ENCODE measurements around the gene FAM193A. TPM values are rescaled to one million over a fixed set of nuclear protein-coding genes. Genes with fewer than 3 reads are reported as not detected.
"Not testable (repeated sequence)": the region's sequence is repeated elsewhere in the genome, so short reads cannot be mapped to it uniquely, and the experiment has no call there.

Gene FAM193A
- total RNA-seq, 4 donors from 2014 or later = 9.8 to 18.7 (median 16.4) TPM

GRCh38 chr4:2583517-2583916 is 47.1 kb downstream of the FAM193A start:
- Histone ChIP-seq H3K4me1 (peaks cover 16 to 46% (median 29%) of the 10 kb centered on the region in 3 donors), H3K4me3 (no peak overlapping the region), H3K36me3 (peaks cover 0 to 10% (median 0%) of the 10 kb centered on the region in 3 donors), H3K27me3 (no peaks in the 10 kb centered on the region), H3K27ac (peak overlapping the region in 2 of 4 donors; percentile 3 to 30), H3K9me3 (no peaks in the 10 kb centered on the region)
- no peak for DNase-seq
- intact Hi-C loops (cut with DNase I) = no loop called here
- TF ChIP-seq, protein P1, sequence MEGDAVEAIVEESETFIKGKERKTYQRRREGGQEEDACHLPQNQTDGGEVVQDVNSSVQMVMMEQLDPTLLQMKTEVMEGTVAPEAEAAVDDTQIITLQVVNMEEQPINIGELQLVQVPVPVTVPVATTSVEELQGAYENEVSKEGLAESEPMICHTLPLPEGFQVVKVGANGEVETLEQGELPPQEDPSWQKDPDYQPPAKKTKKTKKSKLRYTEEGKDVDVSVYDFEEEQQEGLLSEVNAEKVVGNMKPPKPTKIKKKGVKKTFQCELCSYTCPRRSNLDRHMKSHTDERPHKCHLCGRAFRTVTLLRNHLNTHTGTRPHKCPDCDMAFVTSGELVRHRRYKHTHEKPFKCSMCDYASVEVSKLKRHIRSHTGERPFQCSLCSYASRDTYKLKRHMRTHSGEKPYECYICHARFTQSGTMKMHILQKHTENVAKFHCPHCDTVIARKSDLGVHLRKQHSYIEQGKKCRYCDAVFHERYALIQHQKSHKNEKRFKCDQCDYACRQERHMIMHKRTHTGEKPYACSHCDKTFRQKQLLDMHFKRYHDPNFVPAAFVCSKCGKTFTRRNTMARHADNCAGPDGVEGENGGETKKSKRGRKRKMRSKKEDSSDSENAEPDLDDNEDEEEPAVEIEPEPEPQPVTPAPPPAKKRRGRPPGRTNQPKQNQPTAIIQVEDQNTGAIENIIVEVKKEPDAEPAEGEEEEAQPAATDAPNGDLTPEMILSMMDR (IDR thresholded peaks at IDR 0.05) = no peak
- no peak for TF ChIP-seq POLR2A (IDR thresholded peaks at IDR 0.05)
- WGBS, 2 donors = 15 to 37% methylated on average over 4 of the region's 4 CpGs

DNA sequence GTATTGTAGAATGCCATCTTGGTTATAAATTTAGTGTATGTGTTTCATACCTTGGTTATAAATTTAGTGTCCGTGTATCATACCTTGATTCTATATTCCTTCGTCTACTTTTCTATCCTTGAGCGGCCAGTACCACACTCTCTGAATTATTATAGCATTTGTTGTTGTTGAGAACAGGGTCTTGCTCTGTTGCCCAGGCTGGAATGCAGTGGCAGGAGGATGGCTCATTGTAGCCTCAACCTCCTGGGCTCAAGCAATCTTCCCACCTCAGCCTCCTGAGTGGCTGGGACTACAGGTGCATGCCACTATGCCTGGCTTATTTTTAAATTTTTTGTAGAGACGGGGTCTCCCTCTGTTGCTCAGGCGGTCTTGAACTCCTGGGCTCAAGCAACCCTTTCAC is 50.1 kb downstream of the FAM193A start:
- 89 to 97% methylated on average over 4 to 5 of the region's 5 CpGs for WGBS, 2 donors
- Histone ChIP-seq H3K27ac (no peak overlapping the region), H3K9me3 (no peaks in the 10 kb centered on the region), H3K4me1 (peaks cover 16 to 67% (median 32%) of the 10 kb centered on the region in 3 donors), H3K36me3 (no peaks in the 10 kb centered on the region), H3K4me3 (no peak overlapping the region), H3K27me3 (no peaks in the 10 kb centered on the region)
- TF ChIP-seq, protein P1 (IDR thresholded peaks at IDR 0.05) = no peak
- TF ChIP-seq POLR2A (IDR thresholded peaks at IDR 0.05) = no peak
- DNase-seq = no peak
- intact Hi-C loops (cut with DNase I) = no loop called here

GRCh38 chr4:2587213-2587823 is 50.9 kb downstream of the FAM193A start:
- peaks cover 16 to 71% (median 30%) of the 10 kb centered on the region in 3 donors for H3K4me1 ChIP-seq
- no peaks in the 10 kb centered on the region for H3K36me3 ChIP-seq
- DNase-seq = no peak
- TF ChIP-seq, protein P1 (IDR thresholded peaks at IDR 0.05) = no peak
- TF ChIP-seq POLR2A (IDR thresholded peaks at IDR 0.05) = no peak
- 31 to 51% methylated on average over 5 to 8 of the region's 8 CpGs for WGBS, 2 donors
- H3K9me3 ChIP-seq = no peaks in the 10 kb centered on the region
- intact Hi-C loops (cut with DNase I) = no loop called here
- H3K4me3 ChIP-seq = no peak overlapping the region
- no peak overlapping the region for H3K27ac ChIP-seq
- no peaks in the 10 kb centered on the region for H3K27me3 ChIP-seq

DNA sequence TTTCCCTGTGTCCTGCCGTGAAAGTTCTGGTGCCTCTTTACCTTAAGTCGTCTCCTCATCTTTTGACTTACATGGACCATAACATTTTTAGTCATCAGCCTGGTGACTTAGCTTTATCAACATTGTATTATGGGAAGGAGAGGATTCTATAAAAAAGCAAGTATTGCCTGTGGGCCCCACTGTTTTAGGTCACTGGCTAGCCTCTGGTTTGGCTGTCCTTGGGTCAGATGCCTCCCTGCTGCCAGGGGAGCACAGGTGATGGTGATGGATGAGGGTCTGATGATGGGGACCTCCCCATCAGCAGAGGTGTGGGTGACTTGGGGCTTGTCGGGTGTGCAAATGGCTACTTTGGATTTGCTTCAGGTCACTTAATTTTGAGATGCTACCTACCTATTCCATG is 51.8 kb downstream of the FAM193A start:
- 82 to 100% methylated on average over 3 of the region's 3 CpGs for WGBS, 2 donors
- DNase-seq = no peak
- TF ChIP-seq, protein P1 (IDR thresholded peaks at IDR 0.05) = no peak
- no peak for TF ChIP-seq POLR2A (IDR thresholded peaks at IDR 0.05)
- H3K4me3 ChIP-seq = no peak overlapping the region
- H3K36me3 ChIP-seq = no peaks in the 10 kb centered on the region
- intact Hi-C loops (cut with DNase I) = no loop called here
- H3K4me1 ChIP-seq = peaks cover 9 to 71% (median 20%) of the 10 kb centered on the region in 3 donors
- H3K27ac ChIP-seq = no peak overlapping the region
- no peaks in the 10 kb centered on the region for H3K27me3 ChIP-seq
- H3K9me3 ChIP-seq = no peaks in the 10 kb centered on the region

DNA sequence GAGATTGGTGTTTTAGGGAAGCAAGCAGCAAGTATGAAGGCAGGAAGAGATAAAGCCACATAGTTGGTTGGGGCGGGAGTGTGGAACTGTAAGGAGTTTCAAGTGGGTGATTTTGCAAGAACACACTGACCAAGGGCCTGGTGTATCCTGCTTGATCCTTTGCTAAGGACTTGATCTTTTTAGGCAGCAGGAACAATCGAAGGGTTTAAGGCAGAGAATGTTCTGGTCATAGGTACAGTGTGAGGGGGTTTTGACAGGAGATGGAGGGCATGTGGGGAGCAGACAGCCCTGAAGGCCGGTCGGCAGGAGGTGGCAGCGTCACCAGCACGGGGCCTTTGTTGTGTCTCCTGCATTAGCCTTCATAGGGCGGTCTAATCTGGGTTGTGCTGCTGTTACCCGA is 54.7 kb downstream of the FAM193A start:
- no peaks in the 10 kb centered on the region for H3K9me3 ChIP-seq
- WGBS, 2 donors = 60 to 71% methylated on average over 8 of the region's 8 CpGs
- no peak for DNase-seq
- H3K4me3 ChIP-seq = no peak overlapping the region
- no peak for TF ChIP-seq POLR2A (IDR thresholded peaks at IDR 0.05)
- H3K36me3 ChIP-seq = peaks cover 0 to 2% (median 0%) of the 10 kb centered on the region in 3 donors
- no peak overlapping the region for H3K27ac ChIP-seq
- H3K27me3 ChIP-seq = no peaks in the 10 kb centered on the region
- intact Hi-C loops (cut with DNase I) = no loop called here
- peaks cover 6 to 87% (median 15%) of the 10 kb centered on the region in 3 donors for H3K4me1 ChIP-seq

DNA sequence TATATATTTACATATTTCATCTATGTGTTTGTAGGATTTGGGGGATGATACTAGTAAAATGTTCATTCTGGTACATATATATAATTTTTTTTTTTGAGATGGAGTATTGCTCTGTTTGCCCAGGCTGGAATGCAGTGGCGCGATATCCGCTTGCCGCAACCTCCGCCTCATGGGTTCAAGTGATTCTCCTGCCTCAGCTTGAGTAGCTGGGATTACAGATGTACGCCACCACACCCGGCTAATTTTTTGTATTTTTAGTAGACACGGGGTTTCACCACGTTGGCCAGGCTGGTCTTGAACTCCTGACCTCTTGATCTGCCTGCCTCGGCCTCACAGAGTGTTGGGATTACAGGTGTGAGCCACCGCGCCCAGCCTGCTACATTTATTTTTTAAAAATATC is 55.6 kb downstream of the FAM193A start:
- H3K9me3 ChIP-seq; DNase-seq; H3K4me3 ChIP-seq; intact Hi-C loops (cut with DNase I); H3K27ac ChIP-seq; H3K27me3 ChIP-seq: not testable (repeated sequence)
- Histone ChIP-seq H3K36me3 (peaks cover 0 to 10% (median 0%) of the 10 kb centered on the region in 3 donors), H3K4me1 (peaks cover 3 to 89% (median 20%) of the 10 kb centered on the region in 3 donors)
- 84 to 85% methylated on average over 10 to 12 of the region's 12 CpGs for WGBS, 2 donors
